ENCODE results near the gene LPIN2.
"Not testable (repeated sequence)": the region's sequence is repeated elsewhere in the genome, so short reads cannot be mapped to it uniquely, and the experiment has no call there.

The LPIN2 gene, protein sequence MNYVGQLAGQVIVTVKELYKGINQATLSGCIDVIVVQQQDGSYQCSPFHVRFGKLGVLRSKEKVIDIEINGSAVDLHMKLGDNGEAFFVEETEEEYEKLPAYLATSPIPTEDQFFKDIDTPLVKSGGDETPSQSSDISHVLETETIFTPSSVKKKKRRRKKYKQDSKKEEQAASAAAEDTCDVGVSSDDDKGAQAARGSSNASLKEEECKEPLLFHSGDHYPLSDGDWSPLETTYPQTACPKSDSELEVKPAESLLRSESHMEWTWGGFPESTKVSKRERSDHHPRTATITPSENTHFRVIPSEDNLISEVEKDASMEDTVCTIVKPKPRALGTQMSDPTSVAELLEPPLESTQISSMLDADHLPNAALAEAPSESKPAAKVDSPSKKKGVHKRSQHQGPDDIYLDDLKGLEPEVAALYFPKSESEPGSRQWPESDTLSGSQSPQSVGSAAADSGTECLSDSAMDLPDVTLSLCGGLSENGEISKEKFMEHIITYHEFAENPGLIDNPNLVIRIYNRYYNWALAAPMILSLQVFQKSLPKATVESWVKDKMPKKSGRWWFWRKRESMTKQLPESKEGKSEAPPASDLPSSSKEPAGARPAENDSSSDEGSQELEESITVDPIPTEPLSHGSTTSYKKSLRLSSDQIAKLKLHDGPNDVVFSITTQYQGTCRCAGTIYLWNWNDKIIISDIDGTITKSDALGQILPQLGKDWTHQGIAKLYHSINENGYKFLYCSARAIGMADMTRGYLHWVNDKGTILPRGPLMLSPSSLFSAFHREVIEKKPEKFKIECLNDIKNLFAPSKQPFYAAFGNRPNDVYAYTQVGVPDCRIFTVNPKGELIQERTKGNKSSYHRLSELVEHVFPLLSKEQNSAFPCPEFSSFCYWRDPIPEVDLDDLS

DNA sequence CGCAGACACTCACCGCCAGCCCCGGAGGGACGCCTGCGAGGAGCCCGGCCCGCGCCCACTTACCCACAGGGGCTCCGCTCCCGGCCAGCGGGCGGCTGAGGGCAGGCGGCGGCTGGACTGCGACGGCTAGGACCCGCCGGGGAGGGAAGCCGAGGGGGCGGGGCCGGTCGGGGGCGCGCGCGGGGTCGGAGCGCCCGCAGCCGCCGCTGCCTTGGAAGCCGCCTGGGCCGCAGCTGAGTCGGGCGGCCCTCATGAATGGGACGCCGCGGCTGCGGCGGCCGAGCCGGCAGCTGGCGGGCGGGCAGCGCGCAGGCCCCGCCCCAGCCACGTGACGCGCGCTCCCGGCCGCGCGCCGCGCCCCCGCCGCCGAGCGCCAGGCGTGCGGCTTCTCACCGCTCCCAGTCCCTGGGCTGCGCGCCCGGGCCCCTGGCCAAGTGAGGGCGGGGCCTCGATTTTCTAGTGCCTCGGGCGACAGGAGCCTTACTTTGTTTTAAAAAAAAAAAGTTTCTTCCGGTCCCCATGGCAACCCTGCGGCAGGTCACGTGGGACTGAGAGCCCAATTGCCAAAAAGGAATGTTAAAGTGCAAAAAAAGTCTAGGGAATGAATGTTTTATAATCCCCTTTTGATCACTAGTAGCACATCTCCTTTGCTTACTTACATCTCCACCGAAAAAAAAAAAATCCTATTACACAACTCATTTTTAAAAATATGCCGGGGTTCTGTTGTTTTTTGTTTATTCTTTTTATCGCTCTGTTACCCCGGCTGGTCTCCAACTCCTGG is at the start of gene LPIN2:
LPIN2 (minus strand) TSS at position 121 of the 781 bp plus-strand sequence. CDS start 52,304 bp downstream, outside the sequence.
- DNase-seq (ENCODE audit: low read depth in 2 of 2): peak; percentile 91 to 93

DNA sequence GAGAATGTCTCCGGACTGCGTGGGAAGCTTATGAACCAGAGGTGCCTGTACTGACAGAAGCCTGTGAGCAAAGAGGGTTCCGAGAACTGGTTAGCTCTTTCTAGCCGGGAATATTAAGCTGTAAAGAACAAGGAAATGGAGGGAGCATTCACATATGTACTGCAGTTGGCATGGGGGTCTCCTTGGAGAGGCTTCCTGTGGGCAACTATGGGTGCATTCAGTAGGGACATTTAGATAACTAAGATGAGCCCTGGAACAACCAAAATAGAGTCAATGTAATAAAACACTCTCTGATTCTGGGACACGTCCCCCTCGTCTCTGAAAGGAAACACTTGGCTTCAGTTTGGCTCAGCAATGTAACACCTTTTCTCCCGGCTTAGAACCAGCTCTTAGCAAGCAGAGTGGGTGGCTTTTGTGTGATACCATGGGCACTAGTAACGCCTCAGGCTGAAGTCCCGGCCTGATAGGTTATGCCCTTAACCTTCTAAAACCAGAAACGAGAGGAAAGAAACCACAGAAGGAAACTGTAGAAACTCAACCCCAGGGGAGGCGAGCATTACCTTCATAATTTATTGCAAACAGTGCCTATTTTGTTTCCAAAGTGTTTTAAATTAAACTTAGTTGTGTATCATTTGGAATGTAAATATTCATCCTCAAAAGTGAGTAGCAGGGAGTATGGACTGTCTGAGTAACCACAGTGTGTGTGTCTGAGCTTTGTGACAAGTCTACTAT is 48.8 kb upstream of the LPIN2 start:
- DNase-seq (ENCODE audit: low read depth in 2 of 2): no peak

DNA sequence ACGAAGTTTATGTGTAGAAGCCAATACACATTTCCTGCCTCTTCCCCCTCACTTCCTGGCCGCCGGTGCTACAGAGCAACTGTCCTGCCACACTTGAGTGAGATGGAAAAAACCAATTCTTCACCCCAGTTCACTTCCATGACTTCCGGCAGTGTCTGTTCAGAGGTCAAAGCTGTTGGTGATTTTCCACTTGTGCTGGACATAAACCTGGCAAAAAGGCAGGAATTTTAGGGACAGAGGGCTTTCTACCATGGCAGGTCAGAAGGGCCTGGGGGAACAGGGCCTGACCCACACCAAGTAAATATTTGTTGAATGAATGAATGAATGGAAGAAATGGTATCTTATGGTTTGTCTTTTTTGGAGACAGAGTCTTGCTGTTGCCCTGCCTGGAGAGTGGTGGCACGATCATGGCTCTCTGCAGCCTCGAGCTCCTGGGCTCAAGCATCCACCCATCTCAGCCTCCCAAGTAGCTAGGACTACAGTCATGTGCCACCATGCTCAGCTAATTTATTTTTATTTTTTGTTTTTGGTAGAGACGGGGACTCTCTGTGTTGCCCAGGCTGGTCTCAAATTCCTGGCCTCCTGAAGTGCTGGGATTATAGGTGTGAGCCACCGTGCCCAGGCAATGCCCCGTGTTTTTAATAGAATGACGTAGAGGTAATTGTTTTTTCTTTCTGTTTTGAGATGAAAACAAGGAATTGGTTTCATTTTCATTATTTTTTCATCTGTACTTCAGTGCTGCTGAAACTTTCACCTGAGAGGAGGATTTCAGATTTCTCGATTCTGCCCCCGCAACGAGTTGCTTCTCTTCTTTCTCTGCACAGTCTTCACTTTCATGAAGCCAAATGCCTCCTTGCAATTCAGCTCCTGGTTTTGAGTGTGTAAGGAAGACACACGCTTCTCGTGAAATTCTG is 48.0 kb upstream of the LPIN2 start:
- no peak for DNase-seq (ENCODE audit: low read depth in 2 of 2)

DNA sequence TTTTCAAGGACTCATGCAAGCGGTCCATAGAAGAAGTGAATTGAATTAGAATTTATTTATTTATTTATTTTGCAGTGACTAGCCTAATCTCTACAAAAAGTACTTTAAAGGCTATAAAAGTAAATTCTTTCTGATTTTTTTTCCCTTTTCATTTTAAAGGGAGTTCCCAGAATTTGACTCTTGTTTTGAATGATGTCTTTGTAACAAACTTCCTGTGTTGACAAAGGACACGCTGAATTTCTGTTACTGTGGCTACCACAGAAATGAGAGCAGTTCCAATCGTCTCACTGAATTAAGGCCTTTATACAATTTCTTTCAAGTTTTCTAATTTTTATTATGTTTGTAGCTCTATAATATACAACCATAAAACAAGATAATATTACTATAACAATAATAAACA is 46.3 kb upstream of the LPIN2 start:
- no peak for DNase-seq (ENCODE audit: low read depth in 2 of 2)

DNA sequence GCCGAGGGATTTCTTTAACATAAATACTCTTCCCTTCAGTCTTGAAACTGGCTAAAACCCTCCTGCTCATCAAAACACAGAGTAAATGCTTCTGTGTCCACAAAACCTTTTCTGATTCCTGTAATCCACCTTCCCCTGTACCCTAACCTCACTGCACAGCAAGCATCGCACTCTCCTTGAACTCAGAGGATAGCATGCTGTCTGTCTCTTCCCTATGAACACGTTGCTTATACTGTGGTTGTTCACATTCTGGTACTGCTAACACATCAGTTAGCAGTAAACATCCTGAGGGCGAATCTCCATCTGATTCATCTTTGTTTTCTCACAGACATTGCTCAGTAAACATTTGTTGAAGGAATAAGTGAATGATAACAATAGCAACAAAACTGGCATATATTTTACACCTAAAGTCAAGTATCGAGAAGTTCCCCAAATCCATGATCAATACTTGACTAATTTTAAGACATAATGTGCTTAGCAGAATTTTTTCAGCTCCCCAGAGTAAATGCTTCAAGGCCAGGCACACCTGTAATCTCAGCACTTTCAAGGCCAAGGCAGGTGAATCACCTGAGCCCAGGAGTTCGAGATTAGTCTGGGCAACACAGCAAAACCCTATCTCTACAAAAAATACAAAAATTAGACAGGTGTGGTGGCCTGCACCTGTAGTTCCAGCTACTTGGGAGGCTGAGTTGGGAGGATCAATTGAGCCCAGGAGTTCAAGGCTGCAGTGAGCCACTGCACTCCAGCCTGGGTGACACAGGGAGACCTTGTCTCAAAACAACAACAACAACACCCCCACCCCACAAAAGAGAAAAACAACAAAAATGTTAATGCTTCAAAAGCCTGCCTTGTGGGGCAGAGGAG is 45.6 kb upstream of the LPIN2 start:
- DNase-seq (ENCODE audit: low read depth in 2 of 2): no peak

DNA sequence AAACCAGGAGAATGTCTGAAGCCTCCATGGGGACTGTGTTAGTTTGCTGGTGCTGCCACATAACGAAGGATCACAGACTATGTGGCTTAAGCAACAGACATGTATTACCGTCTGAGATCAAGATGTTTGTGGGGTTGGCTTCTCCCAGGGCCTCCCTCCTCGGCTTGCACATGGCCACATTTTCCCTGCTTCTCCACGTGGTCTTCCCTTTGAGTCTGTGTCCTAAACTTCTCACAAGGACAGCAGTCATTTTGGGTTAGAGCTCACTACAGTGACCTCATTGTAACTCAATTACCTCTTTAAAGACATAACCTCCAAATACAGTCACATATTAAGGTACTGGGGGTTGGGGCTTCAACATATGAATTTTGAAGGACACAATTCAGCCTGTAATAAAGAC is 44.6 kb upstream of the LPIN2 start:
- DNase-seq (ENCODE audit: low read depth in 2 of 2): no peak

DNA sequence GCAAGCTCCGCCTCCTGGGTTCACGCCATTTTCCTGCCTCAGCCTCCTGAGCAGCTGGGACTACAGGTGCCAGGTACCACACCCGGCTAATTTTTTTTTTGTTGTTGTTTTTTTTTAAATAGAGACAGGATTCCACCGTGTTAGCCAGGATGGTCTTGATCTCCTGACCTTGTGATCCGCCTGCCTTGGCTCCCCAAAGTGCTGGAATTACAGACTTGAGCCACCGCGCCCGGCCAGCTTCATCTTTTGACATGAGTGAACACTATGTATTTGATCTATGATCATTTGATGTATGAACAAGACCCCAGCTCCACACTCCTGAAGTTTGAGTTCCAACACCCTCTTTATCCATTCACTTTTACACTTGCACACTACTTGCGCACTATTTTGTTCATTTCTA is 43.4 kb upstream of the LPIN2 start:
- no peak for DNase-seq (ENCODE audit: low read depth in 2 of 2)

DNA sequence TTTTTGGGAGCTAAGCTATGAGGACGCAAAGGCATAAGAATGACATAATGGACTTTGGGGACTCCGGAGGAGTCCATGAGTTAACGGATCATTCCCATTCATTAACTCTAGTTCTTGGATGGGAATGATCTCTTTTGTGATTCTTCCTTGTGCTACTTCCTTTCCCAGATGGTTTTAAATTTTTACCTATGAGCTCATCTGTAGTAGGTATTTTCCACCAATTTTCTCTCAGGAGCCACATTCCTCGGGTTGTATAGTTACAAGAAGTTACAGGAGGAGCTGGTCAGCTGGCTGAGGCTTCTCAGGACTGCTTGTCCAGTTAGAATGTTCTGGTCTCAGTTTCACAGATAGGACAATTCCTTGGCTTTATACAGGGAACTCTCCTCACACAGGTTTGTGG is 42.9 kb upstream of the LPIN2 start:
- no peak for DNase-seq (ENCODE audit: low read depth in 2 of 2)

DNA sequence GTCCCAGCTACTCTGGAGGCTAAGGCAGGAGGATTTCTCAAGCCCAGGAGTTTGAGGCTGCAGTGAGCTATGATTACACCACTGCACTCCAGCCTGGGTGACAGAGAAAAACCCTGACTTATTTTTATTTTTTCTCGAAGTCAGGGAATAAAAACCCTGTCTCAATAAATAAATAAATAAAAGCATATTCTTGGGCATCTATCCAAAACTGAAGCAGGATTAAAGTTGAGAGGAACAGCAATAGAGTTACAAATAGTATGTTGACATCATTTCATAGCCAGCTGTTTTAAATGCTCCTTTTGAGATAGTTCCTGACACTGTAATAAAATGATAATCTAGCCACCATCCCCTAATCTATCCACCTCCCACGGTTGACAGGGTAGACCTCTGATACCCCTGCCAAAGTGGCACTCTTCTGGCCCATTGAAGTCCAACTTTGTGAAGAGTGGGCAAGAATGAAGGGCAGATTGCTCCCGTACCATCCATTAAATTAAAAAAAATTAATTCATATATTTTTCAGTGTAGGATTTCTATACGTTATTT is 42.3 kb upstream of the LPIN2 start:
- no peak for DNase-seq (ENCODE audit: low read depth in 2 of 2)

DNA sequence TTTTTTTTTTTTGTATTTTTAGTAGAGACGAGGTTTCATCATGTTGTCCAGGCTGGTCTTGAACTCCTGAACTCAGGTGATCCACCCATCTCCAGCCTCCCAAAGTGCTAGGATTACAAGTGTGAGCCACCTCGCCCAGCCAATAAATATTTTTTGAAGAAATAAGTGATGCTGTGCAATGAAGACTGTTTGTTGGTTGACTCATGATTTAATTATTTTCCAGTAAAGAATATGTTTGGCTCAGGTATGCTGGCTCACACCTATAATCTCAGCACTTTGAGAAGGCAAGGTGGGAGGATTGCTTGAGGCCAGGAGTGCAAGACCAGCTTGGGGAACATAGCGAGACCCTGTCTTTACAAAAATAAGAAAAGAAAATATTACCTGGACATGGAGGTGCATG is 41.8 kb upstream of the LPIN2 start:
- no peak for DNase-seq (ENCODE audit: low read depth in 2 of 2)

DNA sequence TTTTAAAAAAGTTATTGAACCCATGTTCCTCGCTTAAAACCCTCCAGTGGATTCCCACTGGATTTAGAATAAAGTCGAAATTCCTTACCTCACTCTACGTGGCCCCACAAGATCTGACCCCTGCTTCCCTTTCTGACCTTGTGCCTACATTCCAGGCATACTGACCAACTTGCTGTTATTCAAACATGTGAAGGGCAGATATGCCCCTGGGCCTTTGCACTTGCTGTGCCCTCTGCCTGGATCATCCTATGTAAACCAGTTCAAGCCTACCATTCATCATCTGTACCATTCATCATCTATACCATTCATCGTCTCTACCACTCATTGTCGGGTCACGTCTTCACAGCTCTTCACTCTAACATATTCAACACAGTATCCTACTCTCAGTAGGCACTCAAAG is 41.3 kb upstream of the LPIN2 start:
- no peak for DNase-seq (ENCODE audit: low read depth in 2 of 2)

DNA sequence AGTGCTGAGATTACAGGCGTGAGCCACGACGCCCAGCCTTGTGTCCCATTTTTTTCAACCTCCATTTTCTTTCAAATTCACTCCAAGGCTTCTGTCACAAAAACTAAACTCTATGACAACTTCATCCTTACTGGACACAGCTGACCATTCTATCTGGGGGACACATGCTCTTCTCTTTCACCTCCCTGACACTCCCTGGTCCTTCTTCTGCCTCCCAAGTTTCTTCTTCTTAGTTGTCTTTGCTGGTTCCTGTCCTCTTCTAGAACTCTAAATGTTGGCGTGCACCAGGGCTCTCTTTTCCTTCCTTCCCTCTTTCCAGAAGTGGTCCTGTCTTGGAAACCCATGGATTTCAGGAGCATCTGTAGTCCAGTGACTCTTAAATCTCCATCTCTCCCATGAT is 40.1 kb upstream of the LPIN2 start:
- DNase-seq (ENCODE audit: low read depth in 2 of 2): no peak

DNA sequence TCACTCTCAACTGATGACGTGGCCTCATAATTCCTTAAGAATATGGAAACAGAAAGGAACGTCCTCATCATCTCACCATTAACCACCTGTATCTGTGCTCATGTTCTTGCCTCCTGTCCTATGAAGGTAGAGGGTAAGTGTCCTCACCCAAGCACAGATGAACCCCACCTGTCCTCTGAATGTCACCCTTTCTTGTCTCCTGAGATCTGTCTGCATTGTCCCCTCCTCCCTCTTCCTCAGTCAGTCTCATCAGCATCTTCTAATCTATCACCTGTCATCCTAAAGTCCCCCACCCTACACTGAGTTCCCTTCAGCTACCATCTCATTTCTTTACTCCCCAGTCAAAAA is 39.4 kb upstream of the LPIN2 start:
- no peak for DNase-seq (ENCODE audit: low read depth in 2 of 2)

DNA sequence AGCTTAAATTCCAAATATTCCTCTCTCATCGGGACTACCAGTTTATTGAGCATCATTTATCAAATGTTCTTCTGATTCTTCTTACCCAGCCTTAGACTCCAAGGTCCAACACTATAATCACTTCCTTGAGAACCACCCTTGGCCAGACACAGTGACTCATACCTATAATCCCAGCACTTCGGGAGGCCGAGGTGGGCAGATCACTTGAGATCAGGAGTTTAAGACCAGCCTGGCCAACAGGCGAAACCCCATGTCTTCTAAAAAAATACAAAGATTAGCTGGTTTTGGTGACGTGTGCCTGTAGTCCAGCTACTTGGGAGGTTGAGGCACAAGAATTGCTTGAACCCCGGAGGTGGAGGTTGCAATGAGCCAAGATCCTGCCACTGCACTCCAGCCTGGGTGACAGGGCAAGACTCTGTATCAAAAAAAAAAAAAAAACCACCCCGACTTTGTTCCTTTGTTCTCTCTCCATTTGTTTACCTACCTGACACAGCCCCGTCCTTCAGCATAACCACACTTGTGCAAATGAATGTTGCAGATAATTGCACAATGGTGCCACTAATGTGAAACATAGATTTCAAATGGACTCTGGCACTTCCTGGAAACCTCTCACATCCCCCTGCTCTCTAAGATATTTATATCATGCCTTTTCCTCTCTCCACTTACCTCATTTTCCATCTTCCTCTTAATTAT is 38.9 kb upstream of the LPIN2 start:
- DNase-seq (ENCODE audit: low read depth in 2 of 2): no peak

DNA sequence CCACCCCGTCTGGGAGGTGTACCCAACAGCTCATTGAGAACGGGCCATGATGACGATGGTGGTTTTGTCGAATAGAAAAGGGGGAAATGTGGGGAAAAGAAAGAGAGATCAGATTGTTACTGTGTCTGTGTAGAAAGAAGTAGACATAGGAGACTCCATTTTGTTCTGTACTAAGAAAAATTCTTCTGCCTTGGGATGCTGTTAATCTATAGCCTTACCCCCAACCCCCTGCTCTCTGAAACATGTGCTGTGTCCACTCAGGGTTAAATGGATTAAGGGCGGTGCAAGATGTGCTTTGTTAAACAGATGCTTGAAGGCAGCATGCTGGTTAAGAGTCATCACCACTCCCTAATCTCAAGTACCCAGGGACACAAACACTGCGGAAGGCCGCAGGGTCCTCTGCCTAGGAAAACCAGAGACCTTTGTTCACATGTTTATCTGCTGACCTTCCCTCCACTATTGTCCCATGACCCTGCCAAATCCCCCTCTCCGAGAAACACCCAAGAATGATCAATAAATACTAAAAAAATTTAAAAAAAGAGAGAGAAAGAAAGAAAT is 37.0 kb upstream of the LPIN2 start:
- DNase-seq (ENCODE audit: low read depth in 2 of 2): not testable (repeated sequence)

DNA sequence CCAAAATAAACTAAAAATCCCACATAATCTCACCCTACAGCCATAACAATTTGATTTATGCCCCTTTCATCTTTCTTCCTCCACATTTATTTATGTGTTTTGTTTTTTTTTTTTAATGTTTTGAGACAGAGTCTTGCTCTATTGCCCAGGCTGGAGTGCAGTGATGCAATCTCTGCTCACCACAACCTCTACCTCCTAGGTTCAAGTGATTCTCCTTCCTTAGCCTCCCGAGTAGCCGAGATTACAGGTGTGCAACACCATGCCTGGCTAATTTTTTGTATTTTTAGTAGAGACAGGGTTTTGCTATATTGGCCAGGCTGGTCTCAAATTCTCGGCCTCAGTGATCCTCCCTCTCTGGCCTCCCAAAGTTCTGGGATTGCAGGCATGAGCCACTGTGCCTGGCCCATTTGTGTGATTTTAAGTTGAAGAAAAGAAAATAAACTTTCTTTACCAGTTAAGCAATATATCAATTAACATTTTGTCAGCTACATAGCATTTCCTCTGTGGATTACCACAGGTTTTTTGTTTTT is 35.9 kb upstream of the LPIN2 start:
- DNase-seq (ENCODE audit: low read depth in 2 of 2): no peak

DNA sequence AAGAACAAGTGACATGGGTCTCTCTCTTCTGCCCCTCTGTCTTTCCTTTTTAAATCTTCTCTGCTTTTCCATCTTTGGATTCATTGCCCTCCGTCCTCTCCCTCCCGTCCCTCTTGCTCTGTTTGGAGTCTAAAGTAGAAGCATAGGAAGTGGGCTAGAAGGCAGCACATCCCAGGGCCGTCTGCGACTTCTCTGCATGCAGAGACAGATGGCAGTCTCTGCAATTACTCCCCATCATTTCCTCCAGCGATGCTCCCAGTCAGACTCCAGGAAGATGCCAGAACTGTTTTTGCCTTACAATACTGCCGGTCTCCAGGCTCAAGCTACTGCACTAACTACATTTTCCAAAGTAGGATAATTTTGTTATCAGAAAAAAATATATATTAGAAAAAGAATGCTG is 35.2 kb upstream of the LPIN2 start:
- no peak for DNase-seq (ENCODE audit: low read depth in 2 of 2)

DNA sequence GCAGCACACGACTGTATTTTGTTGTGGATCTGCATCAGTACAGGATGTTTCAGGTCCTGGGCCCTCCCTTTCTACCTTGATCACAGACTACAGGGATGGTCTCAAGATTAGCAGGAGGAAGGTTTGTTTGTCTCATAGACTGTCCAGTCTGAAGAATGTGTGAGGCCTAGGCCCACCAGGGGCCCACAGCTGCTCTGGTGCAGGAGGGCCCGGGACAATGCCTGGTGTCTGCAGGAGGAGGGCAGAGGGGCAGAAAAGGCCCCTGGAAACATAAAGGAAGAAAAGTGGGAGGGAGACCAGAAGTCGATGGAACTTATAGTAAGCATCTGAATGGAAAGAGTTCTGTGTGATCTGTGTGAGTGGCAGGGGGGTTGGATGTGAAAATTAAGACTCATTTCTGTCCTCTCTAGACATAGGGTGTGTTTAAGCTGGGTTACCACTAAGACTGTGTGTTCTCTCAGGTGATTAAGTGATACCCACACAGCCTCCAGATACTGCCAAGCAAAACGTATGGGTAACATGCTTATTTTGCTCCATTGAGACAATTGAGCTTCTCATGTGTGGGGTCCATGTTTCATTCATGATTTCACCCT is 33.4 kb upstream of the LPIN2 start:
- DNase-seq (ENCODE audit: low read depth in 2 of 2): no peak

Measured in activated CD8-positive, alpha-beta memory T cell treated with anti-CD3 and anti-CD28 coated beads for 4 hours (primary cell).